Neuron (in vitro differentiated cells): Measurements from ENCODE around the gene TPRG1.
"Not testable (repeated sequence)": the region's sequence is repeated elsewhere in the genome, so short reads cannot be mapped to it uniquely, and the experiment has no call there.

Experiments used
- H2AFZ ChIP-seq: one replicate; pipeline ENCODE4 v1.6.1; 2013; ENCODE audit warnings: low read depth, mild to moderate bottlenecking, inconsistent platforms, low read length, moderate library complexity
- H3K27me3 ChIP-seq: one replicate; pipeline ENCODE4 v1.6.1; 2013; ENCODE audit warnings: low read length; ENCODE audit not compliant: insufficient read depth
- H3K36me3 ChIP-seq: one replicate; pipeline ENCODE4 v1.6.1; 2013; ENCODE audit warnings: low read length; ENCODE audit not compliant: insufficient read depth
- H3K4me1 ChIP-seq: one replicate; pipeline ENCODE4 v1.6.1; 2013; ENCODE audit warnings: low read length; ENCODE audit not compliant: insufficient read depth
- H3K4me3 ChIP-seq: 2 replicates; pipeline ENCODE4 v1.5.1; 2013; ENCODE audit warnings: mild to moderate bottlenecking, low read length, moderate library complexity
- H3K9me3 ChIP-seq: one replicate; pipeline ENCODE4 v1.6.1; 2013; ENCODE audit warnings: low read length

The TPRG1 gene

DNA sequence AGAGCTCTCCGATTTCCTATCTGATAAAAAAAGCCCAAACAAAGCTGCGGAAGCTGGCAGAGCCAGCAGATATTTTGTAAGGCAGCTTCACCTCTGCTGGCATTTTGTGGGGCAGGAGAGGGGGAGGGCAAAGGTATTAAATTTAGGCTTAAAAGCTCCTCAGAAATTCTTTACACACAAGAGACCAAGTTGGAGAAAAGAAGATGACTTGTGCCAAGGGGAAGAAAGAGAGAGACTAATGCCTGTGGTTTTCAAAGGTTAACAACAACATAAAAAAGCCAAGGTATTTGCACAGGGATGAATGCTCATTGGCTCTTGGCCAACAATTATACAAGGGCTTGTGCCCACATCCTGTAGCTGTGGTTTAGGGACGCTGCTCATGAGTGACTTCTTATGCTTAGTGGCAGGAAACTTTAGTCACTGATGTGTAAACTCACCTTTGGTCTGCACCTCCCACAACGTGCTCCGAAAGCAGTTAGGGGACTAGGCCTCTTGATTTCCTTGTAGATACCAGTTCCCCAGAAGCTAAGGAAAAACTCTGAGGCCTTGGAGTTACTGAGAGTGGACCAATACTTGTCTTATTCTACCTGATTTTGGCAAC, 152.9 kb downstream of the TPRG1 start:
- Histone ChIP-seq H3K4me1 (peaks cover 6% of the 10 kb centered on the region), H3K9me3 (no peaks in the 10 kb centered on the region), H3K36me3 (no peaks in the 10 kb centered on the region), H2AFZ (no peak overlapping the region), H3K27me3 (no peaks in the 10 kb centered on the region), H3K4me3 (no peak overlapping the region)

DNA sequence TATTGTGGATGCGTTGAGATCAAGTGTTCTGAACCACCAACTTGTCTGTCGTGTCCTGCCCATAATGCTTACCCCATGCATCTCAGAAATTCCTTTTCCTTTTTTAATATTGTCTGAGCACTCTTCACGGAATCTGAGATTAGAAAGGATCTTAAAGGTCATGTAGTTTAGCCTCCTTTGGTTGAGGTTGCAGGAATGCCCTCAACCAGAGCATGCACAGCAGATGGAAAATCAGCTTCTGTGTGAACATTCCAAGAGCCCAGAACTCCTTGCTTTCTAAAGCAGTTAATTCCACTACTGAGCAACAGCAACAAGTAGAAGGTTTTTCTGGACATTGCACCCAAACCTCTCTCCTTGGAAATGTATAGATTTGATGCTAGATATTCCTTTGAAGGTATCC, 153.7 kb downstream of the TPRG1 start:
- H3K27me3 ChIP-seq: no peaks in the 10 kb centered on the region
- no peak overlapping the region for H3K4me3 ChIP-seq
- H3K9me3 ChIP-seq: no peaks in the 10 kb centered on the region
- H3K4me1 ChIP-seq: peaks cover 6% of the 10 kb centered on the region
- H3K36me3 ChIP-seq: no peaks in the 10 kb centered on the region
- no peak overlapping the region for H2AFZ ChIP-seq

DNA sequence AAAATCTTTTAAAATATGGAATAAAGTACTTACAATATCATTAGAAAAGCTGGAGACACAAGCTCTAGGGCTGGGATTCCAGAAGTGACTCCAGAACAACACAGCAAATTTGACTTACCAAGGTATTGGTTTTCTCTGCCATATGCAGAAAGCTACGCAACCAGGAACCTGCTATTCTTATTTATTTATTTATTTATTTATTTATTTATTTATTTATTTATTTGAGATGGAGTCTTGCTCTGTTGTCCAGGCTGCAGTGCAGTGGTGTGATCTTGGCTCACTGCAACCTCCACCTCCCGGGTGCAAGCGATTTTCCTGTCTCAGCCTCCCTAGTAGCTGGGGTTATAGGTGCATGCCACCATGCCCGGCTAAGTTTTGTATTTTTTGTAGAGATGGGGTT, 157.9 kb downstream of the TPRG1 start:
- H3K36me3 ChIP-seq, H3K9me3 ChIP-seq, H3K27me3 ChIP-seq, H3K4me1 ChIP-seq, H3K4me3 ChIP-seq, H2AFZ ChIP-seq: not testable (repeated sequence)

DNA sequence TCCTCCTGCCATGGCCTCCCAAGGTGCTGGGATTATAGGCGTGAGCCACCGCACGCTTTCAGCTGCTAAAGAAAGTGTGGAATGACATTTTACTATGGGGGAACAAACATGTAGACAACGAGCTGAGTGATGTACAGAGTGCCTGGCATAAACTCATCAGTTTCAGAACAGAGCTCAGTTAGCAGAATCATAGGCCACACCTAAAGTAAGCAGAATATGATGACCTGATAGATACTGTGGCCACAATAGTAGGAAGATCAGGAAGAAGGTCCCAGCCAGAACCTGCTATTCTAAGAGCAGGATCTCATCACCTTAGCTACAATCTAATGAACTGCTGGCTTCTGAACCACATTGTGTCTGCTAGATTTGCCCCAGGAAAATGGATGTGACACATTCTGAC, 158.3 kb downstream of the TPRG1 start:
- Histone ChIP-seq H3K4me3 (no peak overlapping the region), H3K9me3 (no peaks in the 10 kb centered on the region), H3K27me3 (no peaks in the 10 kb centered on the region), H3K36me3 (no peaks in the 10 kb centered on the region), H3K4me1 (no peaks in the 10 kb centered on the region), H2AFZ (no peak overlapping the region)

DNA sequence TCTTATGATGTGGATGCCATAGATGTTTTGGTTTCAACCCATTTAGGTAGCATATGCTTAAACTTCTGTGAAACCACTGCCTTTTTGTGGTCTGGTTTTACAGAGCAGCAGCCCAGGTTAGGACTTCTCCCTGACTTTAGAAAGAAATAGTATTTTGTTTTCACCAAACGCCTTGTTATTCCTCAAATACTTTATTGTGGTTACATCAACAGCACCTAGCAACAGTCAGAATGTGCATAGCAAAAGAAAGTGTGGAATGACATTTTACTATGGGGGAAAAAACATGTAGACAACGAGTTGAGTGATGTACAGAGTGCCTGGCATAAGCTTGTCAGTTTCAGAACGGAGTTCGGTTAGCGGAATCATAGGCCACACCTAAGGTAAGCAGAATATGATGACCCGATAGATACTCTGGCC, 159.2 kb downstream of the TPRG1 start:
- Histone ChIP-seq H3K4me1 (no peaks in the 10 kb centered on the region), H3K4me3 (no peak overlapping the region), H3K9me3 (no peaks in the 10 kb centered on the region), H2AFZ (no peak overlapping the region), H3K36me3 (no peaks in the 10 kb centered on the region), H3K27me3 (no peaks in the 10 kb centered on the region)

DNA sequence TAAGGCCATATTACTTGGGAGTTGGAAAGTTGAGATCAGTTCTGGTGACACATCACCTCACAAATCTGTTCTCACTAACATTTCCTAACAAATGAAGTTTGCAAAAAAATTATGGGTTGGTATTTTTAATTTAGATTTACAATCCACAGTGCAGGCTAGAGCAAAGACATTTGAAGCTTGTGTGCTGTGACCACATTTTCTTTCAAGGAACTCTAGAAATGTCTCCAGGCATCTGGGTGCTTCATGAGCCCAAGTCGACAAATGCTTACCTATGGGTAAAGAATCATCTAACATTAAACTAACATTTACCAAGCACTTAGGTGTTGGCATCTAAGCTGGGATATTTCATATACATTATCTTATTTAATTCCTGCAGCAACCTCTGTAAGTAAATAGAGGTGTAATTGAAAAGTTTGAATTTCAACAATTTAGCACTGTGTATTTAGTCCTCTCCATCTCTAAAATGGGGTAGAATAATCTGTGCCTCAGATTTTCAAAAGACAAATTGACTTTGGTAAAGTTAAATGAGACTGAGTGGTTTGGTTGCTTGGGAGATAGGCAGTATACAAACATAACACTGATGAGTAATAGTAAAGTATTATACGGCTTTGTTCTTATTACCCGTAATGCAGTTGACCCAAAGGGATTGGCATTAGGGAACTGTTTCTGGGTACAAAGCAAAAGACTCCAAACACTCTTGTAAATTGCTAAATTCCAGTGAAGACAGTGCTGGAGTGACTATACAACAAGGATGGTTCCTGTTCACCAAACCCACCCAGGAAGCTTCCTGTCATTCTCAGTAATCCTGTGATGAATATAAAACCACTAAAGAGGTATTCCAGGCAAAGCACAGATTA, 162.5 kb downstream of the TPRG1 start:
- Histone ChIP-seq H3K4me3 (no peak overlapping the region), H3K4me1 (no peaks in the 10 kb centered on the region), H3K27me3 (no peaks in the 10 kb centered on the region), H2AFZ (no peak overlapping the region), H3K9me3 (no peaks in the 10 kb centered on the region), H3K36me3 (no peaks in the 10 kb centered on the region)

DNA sequence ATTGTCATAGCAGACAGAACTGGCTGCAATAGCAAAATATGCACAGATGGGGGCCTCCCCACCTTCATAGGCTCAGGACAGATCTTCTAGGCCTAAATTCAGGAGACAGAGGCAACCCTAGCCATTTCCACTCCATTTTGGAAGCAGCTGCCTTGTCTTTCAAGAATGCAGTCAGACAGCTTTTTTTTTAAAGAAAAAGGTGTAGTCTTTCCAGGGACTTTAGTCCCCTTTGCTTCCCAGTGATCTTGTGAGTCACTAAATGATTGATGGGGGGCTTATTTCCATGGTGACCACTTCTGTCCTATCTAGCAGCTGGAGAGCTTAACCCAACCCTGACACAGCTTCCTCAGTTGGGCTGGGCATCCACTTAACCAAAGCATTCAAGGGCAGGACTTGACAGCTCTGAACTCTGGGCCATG, 165.9 kb downstream of the TPRG1 start:
- Histone ChIP-seq H3K4me1 (no peaks in the 10 kb centered on the region), H2AFZ (no peak overlapping the region), H3K4me3 (no peak overlapping the region), H3K9me3 (no peaks in the 10 kb centered on the region), H3K27me3 (no peaks in the 10 kb centered on the region), H3K36me3 (no peaks in the 10 kb centered on the region)

DNA sequence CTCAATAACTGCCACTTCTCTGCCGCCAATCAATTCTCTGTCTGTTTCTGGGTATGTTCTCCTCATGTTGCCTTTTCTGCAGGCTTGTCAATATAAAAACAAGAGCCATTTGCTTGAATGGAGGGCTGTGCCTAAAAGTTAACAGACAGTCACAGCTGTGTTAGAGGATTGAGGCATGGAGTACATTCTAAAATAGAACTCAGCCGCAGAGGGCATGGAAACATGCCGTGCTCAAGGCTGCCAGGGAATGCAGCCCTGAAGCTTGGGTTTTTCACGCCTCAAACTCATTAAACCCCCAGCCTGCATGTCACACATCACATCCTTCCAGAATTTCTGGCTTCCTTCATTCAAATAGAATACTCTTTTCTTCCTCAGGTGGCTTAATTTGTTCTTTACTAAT, 166.6 kb downstream of the TPRG1 start:
- Histone ChIP-seq H3K36me3 (no peaks in the 10 kb centered on the region), H2AFZ (no peak overlapping the region), H3K4me1 (no peaks in the 10 kb centered on the region), H3K27me3 (no peaks in the 10 kb centered on the region), H3K4me3 (no peak overlapping the region), H3K9me3 (no peaks in the 10 kb centered on the region)

DNA sequence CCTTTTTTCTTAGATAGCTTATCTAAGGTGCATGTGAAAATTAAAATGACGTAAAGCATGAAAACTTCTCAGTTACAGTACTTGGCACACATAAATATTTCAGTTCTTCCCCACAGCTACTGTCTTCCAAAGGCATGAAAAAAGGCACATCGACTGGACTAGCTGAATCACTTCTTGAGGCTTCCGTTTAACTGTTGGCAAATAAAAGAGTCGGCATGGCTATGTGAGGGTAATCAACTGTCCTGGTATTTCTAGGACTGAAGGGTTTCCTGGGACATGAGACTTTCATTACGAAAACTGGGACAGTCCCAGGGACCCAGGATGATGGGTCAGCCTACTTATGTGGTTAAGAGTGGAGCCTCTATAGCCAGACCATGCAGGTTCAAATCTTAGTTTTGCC, 168.2 kb downstream of the TPRG1 start:
- Histone ChIP-seq H3K27me3 (no peaks in the 10 kb centered on the region), H3K36me3 (no peaks in the 10 kb centered on the region), H3K4me1 (no peaks in the 10 kb centered on the region), H3K9me3 (no peaks in the 10 kb centered on the region), H2AFZ (no peak overlapping the region), H3K4me3 (no peak overlapping the region)

DNA sequence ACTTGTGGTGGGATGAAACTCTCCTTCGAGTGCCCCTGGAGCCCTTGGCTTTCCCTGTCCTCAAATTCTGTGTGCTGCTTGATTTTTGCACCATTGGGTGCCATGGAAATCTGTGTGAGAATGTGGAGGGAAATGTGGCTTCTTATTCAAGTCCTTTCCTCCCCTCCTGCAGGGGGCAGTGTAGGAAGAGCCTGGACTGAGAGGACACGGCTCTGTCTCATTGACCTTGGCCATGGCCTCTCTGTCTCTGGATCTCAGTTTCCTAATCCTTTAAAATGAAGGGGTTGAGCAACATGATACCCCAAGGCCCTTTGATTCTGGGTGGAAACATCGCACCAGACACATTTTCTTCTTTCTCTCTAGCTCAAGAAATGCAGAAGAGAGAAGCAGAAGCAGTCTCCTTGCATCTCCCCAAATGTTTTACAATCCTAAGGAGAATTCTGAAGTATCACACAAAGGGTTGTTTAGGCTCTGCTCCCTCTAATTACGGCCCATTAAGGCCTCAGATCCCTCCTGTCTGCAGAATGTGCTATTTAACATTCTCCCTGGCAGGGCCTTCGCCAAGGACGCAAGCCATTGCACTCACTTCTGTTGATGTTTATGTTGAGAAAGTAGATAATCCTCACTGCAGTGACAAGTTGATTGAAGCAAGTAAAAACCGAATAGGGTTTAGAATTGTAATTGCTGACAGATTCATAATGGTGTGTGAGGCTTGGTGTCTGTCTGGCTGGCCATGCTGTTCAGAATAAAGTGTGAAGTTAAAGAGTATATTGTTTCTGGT, 169.1 kb downstream of the TPRG1 start:
- Histone ChIP-seq H3K27me3 (no peaks in the 10 kb centered on the region), H3K9me3 (no peaks in the 10 kb centered on the region), H3K4me1 (no peaks in the 10 kb centered on the region), H2AFZ (no peak overlapping the region), H3K4me3 (no peak overlapping the region), H3K36me3 (no peaks in the 10 kb centered on the region)

DNA sequence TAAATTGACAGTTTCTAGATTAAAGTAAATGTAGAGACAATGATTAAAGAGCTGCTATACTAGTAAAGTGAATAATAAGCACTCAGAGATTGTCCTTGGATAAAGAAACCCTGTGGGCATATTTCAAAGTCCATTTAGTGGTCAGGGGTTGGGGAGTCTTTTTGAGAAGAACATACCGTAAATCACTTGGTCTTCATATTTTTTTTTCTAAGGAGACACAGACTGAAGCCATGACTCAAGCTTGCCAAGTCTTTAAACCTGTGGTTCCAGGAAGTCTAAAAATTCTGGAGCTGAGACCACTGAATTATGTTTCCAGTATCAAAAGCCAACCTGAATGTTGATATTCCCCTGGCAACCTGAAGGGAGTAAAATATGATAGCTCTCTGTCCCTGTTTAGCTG, 171.0 kb downstream of the TPRG1 start:
- Histone ChIP-seq H3K4me3 (no peak overlapping the region), H3K4me1 (no peaks in the 10 kb centered on the region), H3K9me3 (no peaks in the 10 kb centered on the region), H3K36me3 (no peaks in the 10 kb centered on the region), H2AFZ (no peak overlapping the region), H3K27me3 (no peaks in the 10 kb centered on the region)

DNA sequence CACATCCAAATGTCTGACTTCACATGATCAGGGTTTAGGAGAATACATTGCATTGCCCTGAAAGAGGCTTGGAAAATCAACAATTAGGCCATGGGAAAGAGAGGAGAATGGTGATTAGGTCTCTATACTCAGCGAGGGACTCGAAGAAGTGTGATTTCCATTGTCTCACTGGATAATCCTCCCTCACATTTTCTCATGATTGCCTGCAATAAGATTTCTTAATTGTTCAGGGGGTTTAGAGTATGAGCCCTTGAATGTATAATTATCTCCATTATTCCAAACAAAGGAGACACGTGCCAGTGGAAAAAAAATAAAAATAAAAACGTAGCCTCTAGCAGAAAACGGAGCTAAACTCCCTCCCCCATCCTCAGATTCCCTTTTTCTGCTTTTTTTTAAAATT, 173.2 kb downstream of the TPRG1 start:
- H3K9me3 ChIP-seq: no peaks in the 10 kb centered on the region
- H3K36me3 ChIP-seq: no peaks in the 10 kb centered on the region
- H3K4me3 ChIP-seq: no peak overlapping the region
- no peaks in the 10 kb centered on the region for H3K4me1 ChIP-seq
- no peaks in the 10 kb centered on the region for H3K27me3 ChIP-seq
- H2AFZ ChIP-seq: no peak overlapping the region

DNA sequence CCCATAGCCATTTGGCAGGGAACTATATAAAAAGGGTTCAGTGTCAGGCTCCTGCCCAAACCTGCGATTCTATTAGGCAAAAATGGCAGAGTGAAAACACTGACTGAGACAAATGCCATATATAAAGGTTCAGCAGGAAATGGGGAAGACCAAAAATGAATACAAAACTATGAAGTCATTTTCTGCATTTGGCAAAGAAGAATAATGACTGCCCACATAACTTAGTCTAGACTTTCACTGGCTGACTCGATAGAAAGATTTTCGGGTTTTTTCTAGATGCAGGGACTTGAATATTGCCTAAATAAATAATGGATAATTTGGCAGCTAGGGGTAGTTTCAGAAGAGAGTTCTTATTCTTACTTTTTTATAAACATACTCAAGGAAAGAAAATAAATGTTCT, 178.0 kb downstream of the TPRG1 start:
- Histone ChIP-seq H2AFZ (no peak overlapping the region), H3K9me3 (no peaks in the 10 kb centered on the region), H3K4me1 (no peaks in the 10 kb centered on the region), H3K4me3 (no peak overlapping the region), H3K36me3 (no peaks in the 10 kb centered on the region), H3K27me3 (no peaks in the 10 kb centered on the region)
